WI38 (cell line): Measurements from ENCODE around the gene KCNH5.

ENCODE experiments used
- H3K4me3 ChIP-seq: 2 replicates; pipeline ENCODE4 v1.5.1; 2011; ENCODE audit warnings: low read depth, mild to moderate bottlenecking, control low read depth, low read length
- CTCF ChIP-seq: IDR thresholded peaks from 2 replicates; pipeline ENCODE4 v1.5.1; 2012; ENCODE audit warnings: low read depth, mild to moderate bottlenecking, control low read depth, low read length

The KCNH5 gene

GRCh38 chr14:63006531-63006930, 38.7 kb downstream of the KCNH5 start:
- no peak for TF ChIP-seq CTCF
- no peak overlapping the region for H3K4me3 ChIP-seq

DNA sequence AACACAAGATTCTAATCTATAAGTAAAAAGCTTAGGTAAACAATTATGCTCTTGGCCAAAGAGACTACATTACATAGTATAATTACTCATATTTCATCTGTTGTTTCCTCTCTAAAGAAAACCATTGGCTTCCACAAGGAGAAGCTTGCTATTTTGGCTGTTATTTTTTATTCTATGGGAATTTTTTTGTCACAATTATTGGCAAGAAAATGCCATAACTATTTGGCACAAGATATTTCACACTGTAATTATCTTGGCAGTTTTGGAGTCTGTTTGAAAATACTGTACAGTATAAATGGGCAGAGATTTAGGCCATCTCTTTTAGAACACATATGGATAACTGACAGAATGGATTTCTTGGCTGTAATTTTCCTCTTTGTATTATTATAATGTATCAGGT, 51.2 kb downstream of the KCNH5 start:
- no peak for TF ChIP-seq CTCF
- no peak overlapping the region for H3K4me3 ChIP-seq

GRCh38 chr14:62988967-62989366, 56.3 kb downstream of the KCNH5 start:
- no peak overlapping the region for H3K4me3 ChIP-seq
- no peak for TF ChIP-seq CTCF

- H3K4me3 ChIP-seq: no peak overlapping the region
- TF ChIP-seq CTCF: no peak
Observed at GRCh38 chr14:62983821-62984220, 61.4 kb downstream of the KCNH5 start.

- TF ChIP-seq CTCF: no peak
Observed at GRCh38 chr14:62980693-62981092, 64.6 kb downstream of the KCNH5 start.

DNA sequence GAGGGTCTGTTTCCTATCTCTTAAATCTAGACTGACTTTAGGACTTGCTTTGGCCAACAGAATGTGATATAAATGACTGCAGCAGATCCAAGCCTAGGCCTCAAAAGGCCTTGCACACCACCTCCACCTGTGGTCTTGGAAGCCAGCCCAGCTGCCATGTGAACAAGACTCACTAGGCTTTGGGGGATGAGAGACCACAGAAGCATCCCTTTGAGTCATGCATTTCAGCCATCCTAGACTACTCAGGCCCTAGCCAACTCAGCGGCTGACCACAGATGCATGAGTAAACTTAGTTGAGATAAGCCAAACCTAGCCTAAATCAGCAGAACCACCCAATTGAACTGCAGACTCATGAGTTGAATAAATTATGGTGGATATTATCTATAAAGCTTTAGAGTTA, 87.7 kb downstream of the KCNH5 start:
- no peak for TF ChIP-seq CTCF
- H3K4me3 ChIP-seq: no peak overlapping the region

More at GRCh38 chr14:62980693-62981092, 64.6 kb downstream of the KCNH5 start:
- no peak overlapping the region for H3K4me3 ChIP-seq

DNA sequence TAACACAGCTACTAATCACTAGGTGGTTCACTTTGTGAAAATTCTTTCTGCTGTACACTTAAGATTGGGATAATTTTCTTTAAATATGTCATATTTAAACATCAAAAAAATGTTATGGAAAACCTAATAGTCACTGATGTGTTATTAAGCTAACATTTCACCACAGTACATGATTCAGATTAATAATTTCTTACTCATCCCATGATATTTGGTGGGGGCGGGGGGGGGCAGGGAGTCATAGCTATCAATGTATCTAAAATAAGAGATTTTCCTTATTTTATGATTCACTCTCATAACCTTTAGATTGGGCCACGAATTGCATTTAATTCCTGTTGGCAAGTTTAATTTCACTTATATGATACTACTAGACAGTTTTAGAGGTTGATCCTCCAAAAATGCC, 88.8 kb downstream of the KCNH5 start:
- TF ChIP-seq CTCF: no peak
- no peak overlapping the region for H3K4me3 ChIP-seq
